A549 (cell line): ENCODE data around the gene FIGN. TPM values are rescaled to one million over a fixed set of nuclear protein-coding genes. Genes with fewer than 3 reads are reported as not detected.

Experiments
- ATAC-seq, 2 experiments: fragments of 200-7000 bp in 1 of 2; fragments of >200 bp in 1 of 2; cut with Nextera tagmentation in 1 of 2; cut with Tn5 transposase in 1 of 2; 3 replicates each; pipeline versions ENCODE4 v1.8.0 to v1.9.1; 2018 to 2020; ENCODE audit warnings: mild to moderate bottlenecking in 1 of 2, moderate library complexity in 1 of 2
- CTCF ChIA-PET: fragments of 300-600 bp; sonication (Branson Sonifier 250); formaldehyde crosslinking; extraction: SDS; loops from one replicate; lab custom pipeline; 2021; ENCODE audit warnings: antibody characterized with exemption, inconsistent platforms; lab: Yijun Ruan, JAX
- POLR2A ChIA-PET: fragments of 350-600 bp; formaldehyde crosslinking; extraction: SDS; loops from one replicate; lab custom pipeline; 2021; ENCODE audit warnings: antibody characterized with exemption, inconsistent platforms; lab: Yijun Ruan, JAX
- DNase-seq, 2 experiments: peaks; one replicate each; pipeline versions ENCODE4 v3.0.0 to v3.0.0-alpha.2; 2011 to 2016; ENCODE audit warnings: low read depth in 1 of 2, low spot score in 1 of 2
- FAIRE-seq: peaks from 2 replicates; lab custom pipeline; 2011; peaks lifted over from hg19 to GRCh38; lab: Jason Lieb, UNC
- H3K27ac ChIP-seq, 2 experiments: fragments of >200 bp; sonication (Bioruptor Twin); formaldehyde crosslinking; 3 replicates each; pipeline ENCODE4 v1.5.1; 2016 to 2017
- H3K4me1 ChIP-seq: fragments of >200 bp; sonication (Bioruptor Twin); formaldehyde crosslinking; 3 replicates; pipeline ENCODE4 v1.6.1; 2016
- H3K4me2 ChIP-seq: fragments of >200 bp; sonication (Bioruptor Twin); formaldehyde crosslinking; 3 replicates; pipeline ENCODE4 v1.6.1; 2016
- H3K4me3 ChIP-seq: fragments of >200 bp; sonication (Bioruptor Twin); formaldehyde crosslinking; 3 replicates; pipeline ENCODE4 v1.5.1; 2016
- H3K9me3 ChIP-seq: fragments of >200 bp; sonication (Bioruptor Twin); formaldehyde crosslinking; 3 replicates; pipeline ENCODE4 v1.6.1; 2016
- ATOH8 ChIP-seq: fragments of 250-450 bp; sonication (Bioruptor Pico); IDR thresholded peaks from 2 replicates; pipeline ENCODE4 v1.5.0; 2020; ENCODE audit warnings: low read depth, mild to moderate bottlenecking, moderate library complexity
- CBX2 ChIP-seq: fragments of 200-600 bp; sonication (generic); IDR thresholded peaks from 2 replicates; pipeline ENCODE4 v1.6.1; 2016; ENCODE audit warnings: low read depth, mild to moderate bottlenecking, borderline replicate concordance
- EHF ChIP-seq: fragments of 250-450 bp; sonication (Bioruptor Pico); IDR thresholded peaks from 2 replicates; pipeline ENCODE4 v1.5.0; 2020; ENCODE audit warnings: mild to moderate bottlenecking
- EHMT2 ChIP-seq: fragments of 200-600 bp; sonication (generic); IDR thresholded peaks from 2 replicates; pipeline ENCODE4 v1.6.1; 2016; ENCODE audit warnings: antibody characterized with exemption, low read depth, mild to moderate bottlenecking, moderate library complexity
- EP300 ChIP-seq, 2 experiments: fragments of >200 bp; sonication (Bioruptor Twin); formaldehyde crosslinking; IDR thresholded peaks; 2 replicates in 1 of 2; 3 replicates in 1 of 2; pipeline ENCODE4 v1.6.1; 2016 to 2017
- FOXS1 ChIP-seq: fragments of 250-450 bp; sonication (Bioruptor Pico); IDR thresholded peaks from 2 replicates; pipeline ENCODE4 v1.5.0; 2020; ENCODE audit warnings: mild to moderate bottlenecking, moderate library complexity
- HES2 ChIP-seq: fragments of >200 bp; sonication (Bioruptor Twin); formaldehyde crosslinking; IDR thresholded peaks from 2 replicates; pipeline ENCODE4 v1.6.1; 2016
- JUN ChIP-seq, 2 experiments: fragments of >200 bp; sonication (Bioruptor Twin); formaldehyde crosslinking; IDR thresholded peaks; 2 replicates in 1 of 2; 3 replicates in 1 of 2; pipeline ENCODE4 v1.6.1; 2016 to 2017
- JUNB ChIP-seq: fragments of >200 bp; sonication (Bioruptor Twin); formaldehyde crosslinking; IDR thresholded peaks from 2 replicates; pipeline ENCODE4 v1.6.1; 2016
- KDM5A ChIP-seq: fragments of 200-600 bp; sonication (generic); IDR thresholded peaks from 2 replicates; pipeline ENCODE4 v1.6.1; 2016; ENCODE audit warnings: antibody characterized with exemption, mild to moderate bottlenecking
- MAFK ChIP-seq: fragments of 450-650 bp; IDR thresholded peaks from 2 replicates; pipeline ENCODE4 v1.6.1; 2014; ENCODE audit not compliant: partially characterized antibody
- MAX ChIP-seq: IDR thresholded peaks from 2 replicates; pipeline ENCODE4 v1.6.1; 2012
- MAZ ChIP-seq: fragments of 150-350 bp; IDR thresholded peaks from 2 replicates; pipeline ENCODE4 v1.6.1; 2014; ENCODE audit warnings: antibody characterized with exemption, low read depth, low read length, borderline replicate concordance
- NPAS2 ChIP-seq: fragments of 250-450 bp; sonication (Bioruptor Pico); IDR thresholded peaks from 2 replicates; pipeline ENCODE4 v1.8.0; 2022; ENCODE audit warnings: mild to moderate bottlenecking, moderate library complexity, borderline replicate concordance
- PHF8 ChIP-seq: fragments of 200-600 bp; sonication (generic); IDR thresholded peaks from 2 replicates; pipeline ENCODE4 v1.6.1; 2016; ENCODE audit warnings: low read depth, mild to moderate bottlenecking, antibody characterized with exemption, moderate library complexity, borderline replicate concordance
- POLR2A ChIP-seq: IDR thresholded peaks from 2 replicates; pipeline ENCODE4 v1.6.1; 2012; ENCODE audit warnings: mild to moderate bottlenecking, low read length
- RAD21 ChIP-seq, 2 experiments: fragments of >200 bp in 1 of 2; sonication (Bioruptor Twin) in 1 of 2; formaldehyde crosslinking in 1 of 2; IDR thresholded peaks in 1 of 2; conservative IDR thresholded peaks in 1 of 2; 2 replicates in 1 of 2; 3 replicates in 1 of 2; pipeline ENCODE4 v1.6.1; 2012 to 2018; ENCODE audit warnings: inconsistent platforms in 1 of 2
- RARB ChIP-seq: fragments of 250-450 bp; sonication (Bioruptor Pico); IDR thresholded peaks from 2 replicates; pipeline ENCODE4 v1.8.0; 2021; ENCODE audit warnings: mild to moderate bottlenecking, moderate library complexity
- RCOR1 ChIP-seq: fragments of 150-350 bp; IDR thresholded peaks from 2 replicates; pipeline ENCODE4 v1.6.1; 2014; ENCODE audit warnings: antibody characterized with exemption, low read length, low read depth
- REST ChIP-seq: fragments of 200-600 bp; sonication (generic); IDR thresholded peaks from 2 replicates; pipeline ENCODE4 v1.6.1; 2016; ENCODE audit warnings: antibody characterized with exemption, mild to moderate bottlenecking, moderate library complexity
- RFX5 ChIP-seq: fragments of 450-650 bp; IDR thresholded peaks from 2 replicates; pipeline ENCODE4 v1.7.1; 2014; ENCODE audit warnings: antibody characterized with exemption, mild to moderate bottlenecking, moderate library complexity
- SMC3 ChIP-seq: fragments of >200 bp; sonication (Bioruptor Twin); formaldehyde crosslinking; IDR thresholded peaks from 3 replicates; pipeline ENCODE4 v1.6.1; 2018; ENCODE audit warnings: inconsistent platforms
- SREBF2 ChIP-seq: fragments of 450-650 bp; IDR thresholded peaks from 2 replicates; pipeline ENCODE4 v1.6.1; 2014; ENCODE audit warnings: mild to moderate bottlenecking, moderate library complexity
- TFCP2L1 ChIP-seq: fragments of 250-450 bp; sonication (Bioruptor Pico); IDR thresholded peaks from 2 replicates; pipeline ENCODE4 v1.5.0; 2021; ENCODE audit warnings: mild to moderate bottlenecking
- USF2 ChIP-seq: fragments of 450-650 bp; IDR thresholded peaks from 2 replicates; pipeline ENCODE4 v1.6.1; 2014; ENCODE audit warnings: antibody characterized with exemption
- ZC3H11A ChIP-seq: fragments of 450-650 bp; IDR thresholded peaks from 2 replicates; pipeline ENCODE4 v1.6.1; 2014; ENCODE audit warnings: antibody characterized with exemption, mild to moderate bottlenecking
- WGBS: methylation state at CpG from one replicate; pipeline ENCODE4 v1.1.6; 2017; ENCODE audit errors: missing lambda C conversion rate; 5-methylcytosine and 5-hydroxymethylcytosine counted together
- polyA plus RNA-seq, 4 experiments: library from polyadenylated mRNA; depleted of rRNA in 3 of 4; stranded (reverse); fragments of >200 nt; fragmentation: RNase III in 1 of 4; extraction: RNeasy Plus Mini Kit Qiagen cat#74134 plus additional on column Dnase treatment in 1 of 4; gene quantifications; 2 replicates in 3 of 4; 3 replicates in 1 of 4; pipeline ENCODE4 v1.2.3, GENCODE V29; 2011 to 2017

The FIGN gene
- polyA plus RNA-seq, 2 of the 4 experiments (the other 2 are of a cell fraction) = 1.9 to 3.8 TPM

- FAIRE-seq (no peak), DNase-seq (peak; percentile 63 to 82), ATAC-seq (peak; percentile 88)
- H3K4me2 ChIP-seq = peak overlapping the region; percentile 88
- POLR2A ChIA-PET = interaction anchor here (0.9 to 1.0 kb wide), 3 partner anchors 42 to 391 kb away, joined by 3 to 5 read pairs (median 5); no protein-coding TSS in a partner anchor
- H3K4me3 ChIP-seq = peak overlapping the region; percentile 72
- H3K27ac ChIP-seq = peak overlapping the region; percentile 93 to 99
- no peaks in the 10 kb centered on the region for H3K9me3 ChIP-seq
- TF ChIP-seq EHMT2 (no peak), MAZ (no peak), USF2 (no peak), KDM5A (no peak), JUNB (no peak), SREBF2 (no peak), EP300 (IDR thresholded peaks at IDR 0.05) (no peak), JUN (IDR thresholded peaks at IDR 0.05) (no peak), HES2 (no peak), REST (0 out of 2 replicates have a peak, but pooled peaks have one; percentile 12), EHF (CRISPR knock-in tag) (no peak), ZC3H11A (no peak), RFX5 (no peak), NPAS2 (CRISPR knock-in tag) (no peak), SMC3 (peak; percentile 58; the same call in 2 of the 3 replicates), RCOR1 (no peak), RARB (CRISPR knock-in tag) (no peak), TFCP2L1 (CRISPR knock-in tag) (0 out of 2 replicates have a peak, but pooled peaks have one; percentile 17), FOXS1 (no peak), POLR2A (no peak), MAX (peak; percentile 30; the same call in 1 of the 2 replicates), ATOH8 (CRISPR knock-in tag) (no peak), PHF8 (peak; percentile 28; the same call in 1 of the 2 replicates), RAD21 (conservative IDR thresholded peaks at IDR 0.05 in 1 of 2, IDR thresholded peaks at IDR 0.05 in 1 of 2) (peak; percentile 22 to 44; a peak in 4 of 5 replicates), MAFK (no peak), CBX2 (no peak)
- 5% methylated on average over 22 of the region's 54 CpGs for WGBS
- H3K4me1 ChIP-seq = peaks cover 34% of the 10 kb centered on the region
- CTCF ChIA-PET = interaction anchor here (0.6 to 1.4 kb wide), 3 partner anchors 11 to 391 kb away, joined by 3 to 4 read pairs (median 3); no protein-coding TSS in a partner anchor
Observed at GRCh38 chr2:163736433-163737189, 803 bp upstream of the FIGN start.
